GM19193 (cell line): ENCODE results near the gene ABCC2.

Experiments used
- POLR2A ChIP-seq: IDR thresholded peaks from 4 replicates; pipeline ENCODE4 v1.6.1; 2011; ENCODE audit not compliant: insufficient read depth, insufficient read length; ENCODE audit errors: extremely low read depth

ABCC2 gene

GRCh38 chr10:99832439-99832838 is 50.0 kb downstream of the ABCC2 start:
- no peak for TF ChIP-seq POLR2A

GRCh38 chr10:99834410-99834809 is 52.0 kb downstream of the ABCC2 start:
- TF ChIP-seq POLR2A = no peak

GRCh38 chr10:99835947-99836346 is 53.5 kb downstream of the ABCC2 start:
- TF ChIP-seq POLR2A = no peak

GRCh38 chr10:99836711-99837110 is 54.3 kb downstream of the ABCC2 start:
- TF ChIP-seq POLR2A = no peak

GRCh38 chr10:99841746-99842145 is 59.3 kb downstream of the ABCC2 start:
- no peak for TF ChIP-seq POLR2A

- TF ChIP-seq POLR2A = no peak
Observed at GRCh38 chr10:99843310-99843709, 60.9 kb downstream of the ABCC2 start.

GRCh38 chr10:99844433-99844955 is 62.1 kb downstream of the ABCC2 start:
- no peak for TF ChIP-seq POLR2A

- TF ChIP-seq POLR2A = no peak
Observed at GRCh38 chr10:99845837-99846382, 63.5 kb downstream of the ABCC2 start.

- no peak for TF ChIP-seq POLR2A
Observed at GRCh38 chr10:99849057-99849456, 66.6 kb downstream of the ABCC2 start.

GRCh38 chr10:99849536-99849935 is 67.1 kb downstream of the ABCC2 start:
- TF ChIP-seq POLR2A = no peak

GRCh38 chr10:99850021-99850766 is 67.8 kb downstream of the ABCC2 start:
- no peak for TF ChIP-seq POLR2A

GRCh38 chr10:99850767-99851340 is 68.4 kb downstream of the ABCC2 start:
- no peak for TF ChIP-seq POLR2A

GRCh38 chr10:99851825-99852224 is 69.4 kb downstream of the ABCC2 start:
- no peak for TF ChIP-seq POLR2A

GRCh38 chr10:99852481-99853213 is 70.2 kb downstream of the ABCC2 start:
- TF ChIP-seq POLR2A = no peak

- no peak for TF ChIP-seq POLR2A
Observed at GRCh38 chr10:99853655-99854054, 71.2 kb downstream of the ABCC2 start.
